ENCODE results near the gene NAGA. TPM values are rescaled to one million over a fixed set of nuclear protein-coding genes. Genes with fewer than 3 reads are reported as not detected.
"Not testable (repeated sequence)": the region's sequence is repeated elsewhere in the genome, so short reads cannot be mapped to it uniquely, and the experiment has no call there.

NAGA gene
- total and polyA plus RNA-seq, 2 experiments from 2014 or later = 24.6 to 31.1 TPM

DNA sequence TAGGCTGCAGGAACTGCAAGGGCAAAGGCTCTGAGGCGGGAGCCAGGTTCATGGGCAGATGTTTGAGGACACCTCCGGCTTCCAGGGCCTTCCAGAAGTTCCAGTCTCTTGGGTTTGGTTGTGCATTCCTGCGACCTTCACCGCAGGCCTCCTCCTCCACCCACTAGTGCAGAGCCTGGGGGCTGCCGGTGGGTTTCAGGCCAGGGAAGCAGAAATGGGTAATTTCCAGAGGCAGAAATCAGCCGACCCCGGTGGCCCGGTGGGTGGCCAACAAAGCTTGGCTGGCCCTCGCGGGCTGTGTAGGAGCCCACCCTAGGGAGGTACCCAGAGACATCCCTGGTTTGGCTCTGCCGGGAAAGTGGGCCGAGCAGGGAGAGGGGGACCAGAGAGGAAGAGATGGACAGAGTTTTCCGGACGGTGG, 3.0 kb upstream of the NAGA start:
- Histone ChIP-seq H2AFZ (peak overlapping the region; percentile 68), H3K4me1 (ENCODE audit: insufficient read depth) (peaks cover 15% of the 10 kb centered on the region), H3K27ac (peak overlapping the region; percentile 86), H3K36me3 (replicated peaks; ENCODE audit: insufficient read depth, low read depth) (no peaks in the 10 kb centered on the region), H3K9me3 (ENCODE audit: low read depth) (no peaks in the 10 kb centered on the region), H3K27me3 (no peaks in the 10 kb centered on the region), H3K4me2 (peak overlapping the region; percentile 78), H3K9me2 (replicated peaks; ENCODE audit: insufficient read depth) (no peaks in the 10 kb centered on the region), H3K4me3 (no peak overlapping the region), H4K20me1 (ENCODE audit: insufficient read depth, poor library complexity, severe bottlenecking) (no peaks in the 10 kb centered on the region), H3K79me2 (peaks cover 7% of the 10 kb centered on the region)
- DNase-seq (ENCODE audit: low spot score) = no peak
- WGBS (ENCODE audit: low lambda C conversion rate, missing lambda C conversion rate) = 97% methylated on average over 14 of the region's 14 CpGs
- TF ChIP-seq EZH2 (IDR thresholded peaks at IDR 0.05; ENCODE audit: borderline replicate concordance) (no peak), EZH2phosphoT487 (IDR thresholded peaks at IDR 0.05; ENCODE audit: low read depth, severe bottlenecking, unreplicated experiment) (no peak)
- TF ChIP-seq, protein P1, sequence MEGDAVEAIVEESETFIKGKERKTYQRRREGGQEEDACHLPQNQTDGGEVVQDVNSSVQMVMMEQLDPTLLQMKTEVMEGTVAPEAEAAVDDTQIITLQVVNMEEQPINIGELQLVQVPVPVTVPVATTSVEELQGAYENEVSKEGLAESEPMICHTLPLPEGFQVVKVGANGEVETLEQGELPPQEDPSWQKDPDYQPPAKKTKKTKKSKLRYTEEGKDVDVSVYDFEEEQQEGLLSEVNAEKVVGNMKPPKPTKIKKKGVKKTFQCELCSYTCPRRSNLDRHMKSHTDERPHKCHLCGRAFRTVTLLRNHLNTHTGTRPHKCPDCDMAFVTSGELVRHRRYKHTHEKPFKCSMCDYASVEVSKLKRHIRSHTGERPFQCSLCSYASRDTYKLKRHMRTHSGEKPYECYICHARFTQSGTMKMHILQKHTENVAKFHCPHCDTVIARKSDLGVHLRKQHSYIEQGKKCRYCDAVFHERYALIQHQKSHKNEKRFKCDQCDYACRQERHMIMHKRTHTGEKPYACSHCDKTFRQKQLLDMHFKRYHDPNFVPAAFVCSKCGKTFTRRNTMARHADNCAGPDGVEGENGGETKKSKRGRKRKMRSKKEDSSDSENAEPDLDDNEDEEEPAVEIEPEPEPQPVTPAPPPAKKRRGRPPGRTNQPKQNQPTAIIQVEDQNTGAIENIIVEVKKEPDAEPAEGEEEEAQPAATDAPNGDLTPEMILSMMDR (IDR thresholded peaks at IDR 0.05; ENCODE audit: poor library complexity) = no peak

DNA sequence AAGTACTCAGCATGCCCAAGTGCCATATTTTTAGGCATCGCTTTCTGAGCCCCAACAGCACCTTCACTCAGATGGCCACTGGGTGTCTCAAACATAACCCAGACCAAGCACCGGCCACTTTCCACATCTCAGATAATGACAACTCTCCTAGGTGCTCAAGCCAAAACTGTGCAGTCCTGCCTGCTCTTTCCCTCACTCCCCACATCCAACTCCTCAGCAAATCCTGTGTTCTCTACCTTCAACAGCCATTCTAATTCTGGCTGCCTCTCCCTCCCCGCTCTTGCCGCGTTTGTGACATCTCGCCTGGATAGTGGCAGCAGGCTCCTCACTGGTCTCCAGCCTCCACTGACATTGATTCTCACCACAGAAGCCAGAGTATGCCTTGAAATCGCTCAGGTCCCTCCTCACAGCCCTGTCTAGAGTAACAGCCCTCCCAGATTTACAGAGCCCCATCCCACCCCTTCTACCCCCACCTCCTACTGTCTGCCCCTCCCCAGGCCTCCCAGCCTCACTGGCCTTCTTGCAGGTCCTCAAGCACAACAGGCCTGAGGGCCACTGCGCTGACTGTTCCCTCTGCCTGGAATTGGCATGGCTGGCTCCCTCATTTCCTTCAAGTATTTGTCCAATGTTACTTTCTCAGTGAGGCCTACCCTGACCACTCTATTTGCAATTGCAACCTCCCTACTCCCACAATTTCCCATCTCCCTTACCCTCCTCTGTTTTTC, 2.2 kb upstream of the NAGA start:
- DNase-seq (ENCODE audit: low spot score) = no peak
- H3K27me3 ChIP-seq = no peaks in the 10 kb centered on the region
- no peak overlapping the region for H3K27ac ChIP-seq
- no peak overlapping the region for H2AFZ ChIP-seq
- H4K20me1 ChIP-seq (ENCODE audit: insufficient read depth, poor library complexity, severe bottlenecking) = no peaks in the 10 kb centered on the region
- no peak overlapping the region for H3K4me2 ChIP-seq
- 93% methylated on average over 8 of the region's 8 CpGs for WGBS (ENCODE audit: low lambda C conversion rate, missing lambda C conversion rate)
- TF ChIP-seq, protein P1 (IDR thresholded peaks at IDR 0.05; ENCODE audit: poor library complexity) = no peak
- TF ChIP-seq EZH2phosphoT487 (IDR thresholded peaks at IDR 0.05; ENCODE audit: low read depth, severe bottlenecking, unreplicated experiment) (no peak), EZH2 (IDR thresholded peaks at IDR 0.05; ENCODE audit: borderline replicate concordance) (no peak)
- no peaks in the 10 kb centered on the region for H3K36me3 ChIP-seq (replicated peaks; ENCODE audit: insufficient read depth, low read depth)
- H3K79me2 ChIP-seq = peaks cover 7% of the 10 kb centered on the region
- H3K4me1 ChIP-seq (ENCODE audit: insufficient read depth) = peaks cover 13% of the 10 kb centered on the region
- H3K9me2 ChIP-seq (replicated peaks; ENCODE audit: insufficient read depth) = no peaks in the 10 kb centered on the region
- no peaks in the 10 kb centered on the region for H3K9me3 ChIP-seq (ENCODE audit: low read depth)
- H3K4me3 ChIP-seq = no peak overlapping the region

DNA sequence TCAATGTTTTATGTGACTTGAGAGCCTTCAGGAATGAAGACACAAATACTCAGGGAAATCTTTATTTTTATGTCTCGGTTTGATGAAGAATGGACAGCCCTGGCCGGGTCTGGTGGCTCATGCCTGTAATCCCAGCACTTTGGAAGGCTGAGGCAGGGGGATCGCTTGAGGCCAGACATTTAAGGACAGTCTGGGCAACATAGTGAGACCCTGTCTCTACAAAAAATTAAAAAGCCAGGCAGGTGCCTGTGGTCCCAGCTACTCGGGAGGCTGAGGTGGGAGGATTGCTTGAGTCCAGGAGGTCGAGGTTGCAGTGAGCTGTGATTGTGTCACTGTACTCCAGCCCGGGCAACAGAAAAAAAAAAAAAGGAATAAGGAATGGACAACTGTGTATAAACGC, 896 bp upstream of the NAGA start:
- not testable (repeated sequence) for H3K9me2 ChIP-seq (replicated peaks; ENCODE audit: insufficient read depth); DNase-seq (ENCODE audit: low spot score); H3K27me3 ChIP-seq; H3K79me2 ChIP-seq; H3K36me3 ChIP-seq (replicated peaks; ENCODE audit: insufficient read depth, low read depth); H3K9me3 ChIP-seq (ENCODE audit: low read depth); H4K20me1 ChIP-seq (ENCODE audit: insufficient read depth, poor library complexity, severe bottlenecking)
- Histone ChIP-seq H2AFZ (peak overlapping the region; percentile 74), H3K4me1 (ENCODE audit: insufficient read depth) (peaks cover 13% of the 10 kb centered on the region), H3K4me3 (peak overlapping the region; percentile 4), H3K27ac (peak overlapping the region; percentile 86), H3K4me2 (peak overlapping the region; percentile 87)
- WGBS (ENCODE audit: low lambda C conversion rate, missing lambda C conversion rate) = 89% methylated on average over 7 of the region's 7 CpGs

DNA sequence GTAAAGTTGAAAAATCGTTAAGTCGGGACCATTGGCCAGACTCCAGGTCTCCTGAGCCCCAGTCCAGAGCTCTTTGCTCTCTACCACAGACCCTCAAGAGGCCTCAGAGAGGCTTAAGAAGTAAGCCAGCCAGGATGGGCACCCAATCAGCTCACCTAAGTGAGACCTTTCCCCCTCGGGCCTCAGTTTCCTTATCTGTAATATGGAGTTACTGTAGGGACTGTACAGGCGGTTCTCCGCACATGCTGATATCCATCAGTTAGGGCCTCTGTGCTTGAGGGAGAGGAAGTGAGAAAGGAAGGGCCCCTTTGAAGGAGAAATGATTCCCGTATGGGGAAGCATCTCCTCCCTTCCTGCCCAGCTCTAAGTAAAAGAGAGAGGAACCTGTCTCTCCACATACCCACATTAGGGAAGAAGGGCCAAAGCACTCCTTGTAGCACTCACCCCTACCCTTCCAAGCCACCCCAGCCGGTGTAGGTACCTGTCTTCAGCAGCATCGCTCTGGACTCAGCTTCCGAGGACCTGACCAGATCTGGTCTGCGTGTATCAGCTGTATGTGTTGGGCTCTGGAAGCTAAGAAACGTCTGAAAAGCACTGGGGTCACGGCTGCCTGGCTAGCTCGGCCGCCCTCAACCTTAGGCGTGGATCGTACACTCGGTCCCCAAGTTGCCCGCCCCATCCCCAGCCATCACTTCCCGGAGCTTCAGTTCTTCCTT, 653 bp downstream of the NAGA start:
- no peaks in the 10 kb centered on the region for H3K27me3 ChIP-seq
- H3K4me3 ChIP-seq = peak overlapping the region; percentile 37
- peak overlapping the region; percentile 86 for H3K27ac ChIP-seq
- DNase-seq (ENCODE audit: low spot score) = no peak
- peak overlapping the region; percentile 87 for H3K4me2 ChIP-seq
- TF ChIP-seq, protein P1 (IDR thresholded peaks at IDR 0.05; ENCODE audit: poor library complexity) = no peak
- H3K9me3 ChIP-seq (ENCODE audit: low read depth) = no peaks in the 10 kb centered on the region
- no peaks in the 10 kb centered on the region for H4K20me1 ChIP-seq (ENCODE audit: insufficient read depth, poor library complexity, severe bottlenecking)
- WGBS (ENCODE audit: low lambda C conversion rate, missing lambda C conversion rate) = 25% methylated on average over 19 of the region's 19 CpGs
- H3K36me3 ChIP-seq (replicated peaks; ENCODE audit: insufficient read depth, low read depth) = no peaks in the 10 kb centered on the region
- peaks cover 7% of the 10 kb centered on the region for H3K79me2 ChIP-seq
- H3K9me2 ChIP-seq (replicated peaks; ENCODE audit: insufficient read depth) = no peaks in the 10 kb centered on the region
- peak overlapping the region; percentile 53 for H2AFZ ChIP-seq
- H3K4me1 ChIP-seq (ENCODE audit: insufficient read depth) = peaks cover 13% of the 10 kb centered on the region
